ENCODE data around the gene TFAP2C. TPM values are rescaled to one million over a fixed set of nuclear protein-coding genes. Genes with fewer than 3 reads are reported as not detected.

Gene TFAP2C
- total RNA-seq, 1 donor: under 0.01 TPM

- no peak for TF ChIP-seq CTCF (IDR thresholded peaks at IDR 0.05; ENCODE audit: extremely low read depth, low read depth, low read length)
- H3K27me3 ChIP-seq (ENCODE audit: insufficient read depth, low read length): no peaks in the 10 kb centered on the region
- no peaks in the 10 kb centered on the region for H3K9me3 ChIP-seq (ENCODE audit: low read depth, low read length)
- no peak overlapping the region for H3K4me2 ChIP-seq (ENCODE audit: insufficient read depth, low read length)
- H3K4me1 ChIP-seq (ENCODE audit: insufficient read depth, low read length): no peaks in the 10 kb centered on the region
- H2AFZ ChIP-seq (ENCODE audit: low read length): no peak overlapping the region
- no peak overlapping the region for H3K27ac ChIP-seq (ENCODE audit: low read depth, low read length)
- DNase-seq (ENCODE audit: insufficient read length, low spot score, missing footprints): no peak
- H3K79me2 ChIP-seq (ENCODE audit: insufficient read depth, low read length): no peaks in the 10 kb centered on the region
- no peaks in the 10 kb centered on the region for H3K36me3 ChIP-seq (ENCODE audit: insufficient read depth, low read length)
- no peak overlapping the region for H3K4me3 ChIP-seq (ENCODE audit: insufficient read depth, low read length)
- H4K20me1 ChIP-seq (ENCODE audit: insufficient read depth, low read length): no peaks in the 10 kb centered on the region
Measured at GRCh38 chr20:56584916-56585315, 44.2 kb upstream of the TFAP2C start.

- Histone ChIP-seq H3K27ac (ENCODE audit: low read depth, low read length) (no peak overlapping the region), H3K36me3 (ENCODE audit: insufficient read depth, low read length) (no peaks in the 10 kb centered on the region), H3K4me2 (ENCODE audit: insufficient read depth, low read length) (no peak overlapping the region), H3K9me3 (ENCODE audit: low read depth, low read length) (no peaks in the 10 kb centered on the region), H3K27me3 (ENCODE audit: insufficient read depth, low read length) (no peaks in the 10 kb centered on the region), H2AFZ (ENCODE audit: low read length) (no peak overlapping the region), H3K4me3 (ENCODE audit: insufficient read depth, low read length) (no peak overlapping the region), H3K4me1 (ENCODE audit: insufficient read depth, low read length) (no peaks in the 10 kb centered on the region), H4K20me1 (ENCODE audit: insufficient read depth, low read length) (no peaks in the 10 kb centered on the region), H3K79me2 (ENCODE audit: insufficient read depth, low read length) (no peaks in the 10 kb centered on the region)
- DNase-seq (ENCODE audit: insufficient read length, low spot score, missing footprints): no peak
- TF ChIP-seq CTCF (IDR thresholded peaks at IDR 0.05; ENCODE audit: extremely low read depth, low read depth, low read length): no peak
Measured at GRCh38 chr20:56587307-56588041, 41.6 kb upstream of the TFAP2C start.

- H2AFZ ChIP-seq (ENCODE audit: low read length): no peak overlapping the region
- H3K27ac ChIP-seq (ENCODE audit: low read depth, low read length): no peak overlapping the region
- no peaks in the 10 kb centered on the region for H3K79me2 ChIP-seq (ENCODE audit: insufficient read depth, low read length)
- H3K36me3 ChIP-seq (ENCODE audit: insufficient read depth, low read length): no peaks in the 10 kb centered on the region
- no peak for DNase-seq (ENCODE audit: insufficient read length, low spot score, missing footprints)
- no peak overlapping the region for H3K4me2 ChIP-seq (ENCODE audit: insufficient read depth, low read length)
- H4K20me1 ChIP-seq (ENCODE audit: insufficient read depth, low read length): no peaks in the 10 kb centered on the region
- TF ChIP-seq CTCF (IDR thresholded peaks at IDR 0.05; ENCODE audit: extremely low read depth, low read depth, low read length): no peak
- H3K4me1 ChIP-seq (ENCODE audit: insufficient read depth, low read length): no peaks in the 10 kb centered on the region
- H3K4me3 ChIP-seq (ENCODE audit: insufficient read depth, low read length): no peak overlapping the region
- H3K9me3 ChIP-seq (ENCODE audit: low read depth, low read length): no peaks in the 10 kb centered on the region
- H3K27me3 ChIP-seq (ENCODE audit: insufficient read depth, low read length): no peaks in the 10 kb centered on the region
Measured at GRCh38 chr20:56588996-56589395, 40.1 kb upstream of the TFAP2C start.

- Histone ChIP-seq H3K4me3 (ENCODE audit: insufficient read depth, low read length) (no peak overlapping the region), H3K79me2 (ENCODE audit: insufficient read depth, low read length) (no peaks in the 10 kb centered on the region), H3K27ac (ENCODE audit: low read depth, low read length) (no peak overlapping the region), H3K4me2 (ENCODE audit: insufficient read depth, low read length) (no peak overlapping the region), H3K27me3 (ENCODE audit: insufficient read depth, low read length) (no peaks in the 10 kb centered on the region), H2AFZ (ENCODE audit: low read length) (no peak overlapping the region), H3K36me3 (ENCODE audit: insufficient read depth, low read length) (no peaks in the 10 kb centered on the region), H3K4me1 (ENCODE audit: insufficient read depth, low read length) (no peaks in the 10 kb centered on the region), H3K9me3 (ENCODE audit: low read depth, low read length) (no peaks in the 10 kb centered on the region), H4K20me1 (ENCODE audit: insufficient read depth, low read length) (no peaks in the 10 kb centered on the region)
- DNase-seq (ENCODE audit: insufficient read length, low spot score, missing footprints): no peak
- no peak for TF ChIP-seq CTCF (IDR thresholded peaks at IDR 0.05; ENCODE audit: extremely low read depth, low read depth, low read length)
Measured at GRCh38 chr20:56589633-56590032, 39.5 kb upstream of the TFAP2C start.

Data from osteoblast (primary cell).